Uterine smooth muscle cell (primary cell): ENCODE data around the gene C1orf185. TPM values are rescaled to one million over a fixed set of nuclear protein-coding genes. Genes with fewer than 3 reads are reported as not detected.

ENCODE experiments used
- total RNA-seq: library from RNA; depleted of rRNA; stranded (reverse); fragments of >200 nt; gene quantifications from 2 replicates; pipeline ENCODE4 v1.2.3, GENCODE V29; 2014

Gene C1orf185
- total RNA-seq, result not detected in 2 replicates

GRCh38 chr1:51101976-51102375 lies at the start of gene C1orf185:
Gene C1orf185 (plus strand): TSS chr1:51102228. CDS start chr1:51102234, 6 bp downstream.

Other genes starting within 250 kb of the C1orf185 start
- gene FAF1, start 142.0 kb upstream of the C1orf185 start, total RNA-seq, result 54.6 and 60.3 TPM in 2 replicates
- gene CDKN2C, start 132.0 kb upstream of the C1orf185 start, total RNA-seq, result 11.5 and 38.4 TPM in 2 replicates
- 65.3 and 91.2 TPM in 2 replicates for gene RNF11, start 134.0 kb downstream of the C1orf185 start, total RNA-seq
- 1.4 and 2.2 TPM in 2 replicates for gene TTC39A, start 228.3 kb downstream of the C1orf185 start, total RNA-seq